Uterus (tissue), 2 donors: ENCODE results near the gene BCAP29.

ENCODE experiments used
- POLR2A ChIP-seq, 2 donors: fragments of 450-650 bp; IDR thresholded peaks; one replicate each; pipeline ENCODE4 v1.6.1; 2016; ENCODE audit warnings: antibody characterized with exemption in 2 of 2, mild to moderate bottlenecking in 1 of 2, moderate library complexity in 1 of 2
- TF ChIP-seq, protein P1 (sequence below), 4 experiments: fragments of 200-600 bp in 2 of 4; fragments of 450-650 bp in 2 of 4; sonication (generic) in 2 of 4; IDR thresholded peaks; one replicate each; pipeline ENCODE4 v1.5.1; 2016 to 2019; ENCODE audit warnings: antibody characterized with exemption in 4 of 4, mild to moderate bottlenecking in 2 of 4, moderate library complexity in 1 of 4

GRCh38 chr7:107613439-107613838, 33.4 kb downstream of the BCAP29 start:
- TF ChIP-seq POLR2A (IDR thresholded peaks at IDR 0.05), result no peak
- TF ChIP-seq, protein P1, sequence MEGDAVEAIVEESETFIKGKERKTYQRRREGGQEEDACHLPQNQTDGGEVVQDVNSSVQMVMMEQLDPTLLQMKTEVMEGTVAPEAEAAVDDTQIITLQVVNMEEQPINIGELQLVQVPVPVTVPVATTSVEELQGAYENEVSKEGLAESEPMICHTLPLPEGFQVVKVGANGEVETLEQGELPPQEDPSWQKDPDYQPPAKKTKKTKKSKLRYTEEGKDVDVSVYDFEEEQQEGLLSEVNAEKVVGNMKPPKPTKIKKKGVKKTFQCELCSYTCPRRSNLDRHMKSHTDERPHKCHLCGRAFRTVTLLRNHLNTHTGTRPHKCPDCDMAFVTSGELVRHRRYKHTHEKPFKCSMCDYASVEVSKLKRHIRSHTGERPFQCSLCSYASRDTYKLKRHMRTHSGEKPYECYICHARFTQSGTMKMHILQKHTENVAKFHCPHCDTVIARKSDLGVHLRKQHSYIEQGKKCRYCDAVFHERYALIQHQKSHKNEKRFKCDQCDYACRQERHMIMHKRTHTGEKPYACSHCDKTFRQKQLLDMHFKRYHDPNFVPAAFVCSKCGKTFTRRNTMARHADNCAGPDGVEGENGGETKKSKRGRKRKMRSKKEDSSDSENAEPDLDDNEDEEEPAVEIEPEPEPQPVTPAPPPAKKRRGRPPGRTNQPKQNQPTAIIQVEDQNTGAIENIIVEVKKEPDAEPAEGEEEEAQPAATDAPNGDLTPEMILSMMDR (IDR thresholded peaks at IDR 0.05), result no peak
